ENCODE results near the gene EDN2. TPM values are rescaled to one million over a fixed set of nuclear protein-coding genes. Genes with fewer than 3 reads are reported as not detected.

The EDN2 gene
- total RNA-seq, 1 experiment from 2014 or later = 0.24 TPM

DNA sequence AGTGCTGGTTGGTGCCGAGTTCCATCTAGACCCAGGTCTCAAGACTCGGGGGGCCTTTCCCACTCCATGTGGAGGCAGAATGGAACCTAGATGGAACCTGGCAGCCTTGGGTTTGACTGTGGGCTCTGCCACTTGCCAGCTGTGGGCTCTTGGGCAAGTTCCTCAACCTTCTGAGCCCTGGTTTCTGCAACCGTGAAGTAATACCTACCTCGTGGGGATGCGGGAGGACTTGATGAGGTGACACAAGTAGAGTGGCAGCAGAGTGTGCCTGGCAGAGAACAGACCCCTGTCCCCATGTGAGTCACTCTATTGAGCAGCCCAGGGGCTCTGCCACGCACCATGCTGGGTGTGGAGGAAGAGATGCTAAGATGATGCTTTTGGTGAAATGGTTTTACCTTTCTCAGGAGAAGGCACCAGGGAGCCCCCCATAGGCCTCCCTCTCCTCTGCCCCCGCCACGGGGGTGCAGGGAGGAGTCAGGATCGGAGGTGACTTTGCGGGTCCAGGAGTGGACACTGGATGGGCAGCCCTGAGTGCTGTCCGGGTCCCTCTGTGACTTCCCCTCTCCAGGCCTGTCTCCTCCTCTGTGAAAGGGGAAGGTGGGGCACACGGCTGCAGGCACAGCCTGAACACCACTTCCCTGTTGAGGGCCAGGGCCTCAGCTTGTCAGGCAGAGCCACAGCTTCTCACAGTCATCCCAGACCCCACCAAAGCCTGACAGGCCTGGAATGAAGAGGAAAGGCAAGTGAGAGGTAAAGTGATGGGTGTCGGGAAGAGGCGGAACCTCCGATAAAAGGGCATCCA lies 36.7 kb upstream of the EDN2 start:
- H3K4me1 Mint-ChIP-seq = peaks cover 2 to 18% of the 10 kb centered on the region in 2 experiments; a peak in 2 of 4 replicates
- Histone ChIP-seq H4K91ac (ENCODE audit: insufficient read length, low read depth, low read length) (no peak overlapping the region), H3K27ac (ENCODE audit: insufficient read length, low read depth, low read length) (no peak overlapping the region), H3K79me2 (ENCODE audit: insufficient read depth, low read length) (no peaks in the 10 kb centered on the region), H3K9me3 (ENCODE audit: control insufficient read depth, low read depth, low read length) (no peaks in the 10 kb centered on the region), H3T11ph (ENCODE audit: low read length) (no peak overlapping the region), H2BK120ac (ENCODE audit: low read depth, low read length, poor library complexity, severe bottlenecking) (no peak overlapping the region), H3K56ac (ENCODE audit: insufficient read length, low read depth, low read length) (no peak overlapping the region), H2BK15ac (ENCODE audit: low read depth, low read length) (no peak overlapping the region), H3K4me1 (ENCODE audit: insufficient read depth, low read length) (no peaks in the 10 kb centered on the region), H3K79me1 (ENCODE audit: insufficient read depth, low read depth, low read length, poor library complexity, severe bottlenecking) (no peaks in the 10 kb centered on the region), H3K23ac (ENCODE audit: insufficient read length, low read depth, low read length) (no peak overlapping the region), H4K8ac (replicated peaks; ENCODE audit: insufficient read length, low read depth, low read length) (no peak overlapping the region), H3K14ac (ENCODE audit: insufficient read depth, low read length) (no peak overlapping the region; the same call in 1 of the 2 replicates), H4K5ac (ENCODE audit: insufficient read length, low read depth, low read length) (no peak overlapping the region), H2BK12ac (ENCODE audit: insufficient read length, low read depth, low read length) (no peak overlapping the region), H3K4me2 (ENCODE audit: insufficient read depth, insufficient read length, low read length) (no peak overlapping the region), H3K18ac (ENCODE audit: insufficient read length, low read depth, low read length) (no peak overlapping the region), H3K23me2 (ENCODE audit: insufficient read length, low read depth, low read length, poor library complexity, severe bottlenecking) (peaks cover 3% of the 10 kb centered on the region), H3K27me3 (ENCODE audit: insufficient read depth, low read length) (no peaks in the 10 kb centered on the region), H3K9ac (ENCODE audit: extremely low read depth, insufficient read length, low read length) (no peak overlapping the region), H3K4ac (ENCODE audit: low read depth, low read length) (no peak overlapping the region), H2BK20ac (ENCODE audit: low read depth, low read length, poor library complexity, severe bottlenecking) (no peak overlapping the region), H2BK5ac (ENCODE audit: insufficient read length, low read length) (no peak overlapping the region), H4K20me1 (ENCODE audit: control insufficient read depth, insufficient read depth, insufficient read length) (no peaks in the 10 kb centered on the region), H2AK5ac (ENCODE audit: insufficient read length, low read length) (no peak overlapping the region), H2AFZ (ENCODE audit: low read length) (no peak overlapping the region)
- TF ChIP-seq, protein P1, sequence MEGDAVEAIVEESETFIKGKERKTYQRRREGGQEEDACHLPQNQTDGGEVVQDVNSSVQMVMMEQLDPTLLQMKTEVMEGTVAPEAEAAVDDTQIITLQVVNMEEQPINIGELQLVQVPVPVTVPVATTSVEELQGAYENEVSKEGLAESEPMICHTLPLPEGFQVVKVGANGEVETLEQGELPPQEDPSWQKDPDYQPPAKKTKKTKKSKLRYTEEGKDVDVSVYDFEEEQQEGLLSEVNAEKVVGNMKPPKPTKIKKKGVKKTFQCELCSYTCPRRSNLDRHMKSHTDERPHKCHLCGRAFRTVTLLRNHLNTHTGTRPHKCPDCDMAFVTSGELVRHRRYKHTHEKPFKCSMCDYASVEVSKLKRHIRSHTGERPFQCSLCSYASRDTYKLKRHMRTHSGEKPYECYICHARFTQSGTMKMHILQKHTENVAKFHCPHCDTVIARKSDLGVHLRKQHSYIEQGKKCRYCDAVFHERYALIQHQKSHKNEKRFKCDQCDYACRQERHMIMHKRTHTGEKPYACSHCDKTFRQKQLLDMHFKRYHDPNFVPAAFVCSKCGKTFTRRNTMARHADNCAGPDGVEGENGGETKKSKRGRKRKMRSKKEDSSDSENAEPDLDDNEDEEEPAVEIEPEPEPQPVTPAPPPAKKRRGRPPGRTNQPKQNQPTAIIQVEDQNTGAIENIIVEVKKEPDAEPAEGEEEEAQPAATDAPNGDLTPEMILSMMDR (conservative IDR thresholded peaks at IDR 0.05) = no peak
- no peaks in the 10 kb centered on the region; a peak in 1 of 7 replicates for H3K36me3 Mint-ChIP-seq (ENCODE audit: insufficient read depth in 1 of 3, low read depth in 3 of 3)
- DNase-seq = no peak
- H3K27ac Mint-ChIP-seq = no peak overlapping the region
- peaks cover 0 to 1% of the 10 kb centered on the region in 2 experiments; a peak in 2 of 5 replicates for H3K9me3 Mint-ChIP-seq
- H3K4me3 Mint-ChIP-seq = no peak overlapping the region
- peaks cover 16% of the 10 kb centered on the region for H3K27me3 Mint-ChIP-seq (ENCODE audit: low read depth)
- WGBS (ENCODE audit: extremely low coverage, insufficient read length, low lambda C conversion rate) = no CpG with 5 or more reads among the region's 15 CpGs

Measured in H9 (cell line).